HG02852 (cell line): ENCODE results near the gene VASH2.
A peak's percentile ranks its signal among the peaks of the same experiment; 100 is the strongest.
"Not testable (repeated sequence)": the region's sequence is repeated elsewhere in the genome, so short reads cannot be mapped to it uniquely, and the experiment has no call there.

ENCODE experiments used
- ATAC-seq: cut with Tn5 transposase; IDR thresholded peaks from one replicate; pipeline ENCODE4 v1.9.1; 2021; ENCODE audit warnings: mild to moderate bottlenecking, moderate library complexity; ENCODE audit not compliant: unreplicated experiment

VASH2 gene

DNA sequence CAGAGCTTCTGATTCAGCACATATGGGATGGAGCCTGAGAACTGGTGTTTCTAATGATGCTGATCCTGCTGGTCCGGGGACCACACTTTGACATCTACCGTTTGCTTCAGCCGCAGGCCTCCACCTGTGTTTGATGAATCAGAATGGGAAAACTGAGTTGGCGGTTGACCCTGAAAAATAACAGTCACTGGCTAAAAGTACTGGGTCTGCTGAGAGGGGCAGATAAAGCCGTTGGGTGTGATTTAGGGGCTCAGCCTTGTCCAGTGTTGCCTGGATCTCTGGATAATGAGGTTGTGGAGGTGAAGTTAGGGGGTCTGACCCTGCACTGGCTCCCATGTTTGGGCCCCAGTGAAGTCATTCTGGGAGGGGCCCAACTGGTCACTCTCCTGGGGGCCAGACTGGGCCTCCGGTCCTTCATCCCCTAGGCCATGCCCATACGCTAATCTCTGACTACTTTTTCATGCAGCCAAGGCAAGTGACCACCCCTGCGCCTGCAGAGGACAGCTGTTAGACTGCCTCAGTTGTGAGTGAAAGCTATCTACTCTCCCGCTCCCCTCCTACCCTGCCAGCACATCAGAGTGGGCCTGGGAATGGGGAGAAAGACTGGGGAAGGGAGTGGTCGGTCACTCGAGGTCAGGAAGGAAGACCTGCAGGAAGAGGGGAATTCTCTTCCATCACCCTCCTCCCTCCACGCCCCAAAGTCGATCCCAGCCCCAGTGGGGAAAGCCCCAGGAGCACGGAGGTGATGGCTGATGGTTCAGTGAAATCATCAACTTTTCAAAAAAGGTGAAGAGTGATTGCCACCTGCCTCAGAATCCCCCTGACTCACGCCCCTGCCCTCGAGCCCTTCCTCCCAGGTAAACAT is 27.7 kb downstream of the VASH2 start:
- ATAC-seq, result peak; percentile 42

GRCh38 chr1:212979340-212980122 is 29.2 kb downstream of the VASH2 start:
- peak; percentile 74 for ATAC-seq

- no peak for ATAC-seq
Observed at GRCh38 chr1:212980123-212980785, 29.9 kb downstream of the VASH2 start.

DNA sequence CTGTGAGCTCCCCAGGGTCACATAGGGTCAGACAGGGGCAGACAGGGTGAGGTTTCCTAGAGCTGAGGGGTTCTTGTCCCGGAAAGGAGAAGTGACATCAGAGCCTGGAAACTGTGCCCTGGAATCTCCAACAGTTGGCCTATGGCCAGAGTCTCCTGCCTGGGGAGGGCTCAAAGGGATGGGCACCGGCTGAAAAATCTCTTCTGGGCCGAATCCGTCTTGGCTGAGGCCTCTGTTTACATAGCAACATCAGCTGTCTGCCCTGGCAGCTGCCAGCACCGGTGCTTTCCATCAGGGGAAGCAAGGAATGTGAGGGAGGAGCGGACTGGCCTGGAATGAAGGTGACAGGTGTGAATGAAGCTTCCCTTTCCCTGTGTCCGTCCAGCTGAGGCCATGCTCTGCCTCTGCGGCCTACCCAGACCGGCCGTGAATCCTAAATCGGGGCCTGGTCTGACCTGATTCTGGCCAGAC is 30.7 kb downstream of the VASH2 start:
- ATAC-seq, result no peak

DNA sequence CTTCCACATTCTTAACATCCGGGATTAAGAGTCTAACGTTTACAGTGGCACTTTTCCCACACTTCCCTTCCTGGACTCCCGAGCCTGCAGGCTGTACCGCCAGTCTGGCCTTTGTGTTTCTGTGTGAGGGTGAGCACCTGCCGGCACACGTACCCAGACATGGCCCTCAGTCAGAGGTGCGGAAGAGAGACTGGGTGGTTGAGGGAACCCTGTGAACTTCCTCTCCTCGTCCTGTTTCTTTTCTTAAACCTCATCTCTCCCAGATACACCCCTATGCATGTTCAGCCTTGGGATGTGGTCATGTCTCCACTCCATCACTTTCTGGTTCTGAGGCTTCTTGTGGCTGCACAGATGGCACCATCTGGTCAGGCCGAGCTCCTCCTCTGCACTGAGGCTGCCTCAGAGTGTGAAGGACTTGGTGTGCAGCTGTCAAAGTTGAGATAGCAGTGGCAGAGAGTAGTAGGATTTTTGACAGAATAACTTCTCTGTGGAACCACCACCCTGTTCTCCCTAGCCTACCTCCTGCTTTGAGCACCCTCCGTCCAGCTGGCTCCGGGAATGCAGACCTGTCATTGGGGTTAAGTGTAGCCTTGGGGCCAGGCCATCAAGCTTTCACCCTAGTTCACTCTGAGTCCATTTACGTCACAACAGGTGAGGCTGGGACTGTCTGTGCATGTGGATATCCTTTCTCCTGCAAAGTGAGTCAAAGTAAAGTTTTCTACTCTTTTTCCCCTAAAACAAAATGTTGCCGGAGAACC is 31.4 kb downstream of the VASH2 start:
- peak; percentile 43 for ATAC-seq

GRCh38 chr1:212982430-212983152 is 32.2 kb downstream of the VASH2 start:
- ATAC-seq, result no peak

GRCh38 chr1:212983482-212983881 is 33.1 kb downstream of the VASH2 start:
- ATAC-seq, result no peak

DNA sequence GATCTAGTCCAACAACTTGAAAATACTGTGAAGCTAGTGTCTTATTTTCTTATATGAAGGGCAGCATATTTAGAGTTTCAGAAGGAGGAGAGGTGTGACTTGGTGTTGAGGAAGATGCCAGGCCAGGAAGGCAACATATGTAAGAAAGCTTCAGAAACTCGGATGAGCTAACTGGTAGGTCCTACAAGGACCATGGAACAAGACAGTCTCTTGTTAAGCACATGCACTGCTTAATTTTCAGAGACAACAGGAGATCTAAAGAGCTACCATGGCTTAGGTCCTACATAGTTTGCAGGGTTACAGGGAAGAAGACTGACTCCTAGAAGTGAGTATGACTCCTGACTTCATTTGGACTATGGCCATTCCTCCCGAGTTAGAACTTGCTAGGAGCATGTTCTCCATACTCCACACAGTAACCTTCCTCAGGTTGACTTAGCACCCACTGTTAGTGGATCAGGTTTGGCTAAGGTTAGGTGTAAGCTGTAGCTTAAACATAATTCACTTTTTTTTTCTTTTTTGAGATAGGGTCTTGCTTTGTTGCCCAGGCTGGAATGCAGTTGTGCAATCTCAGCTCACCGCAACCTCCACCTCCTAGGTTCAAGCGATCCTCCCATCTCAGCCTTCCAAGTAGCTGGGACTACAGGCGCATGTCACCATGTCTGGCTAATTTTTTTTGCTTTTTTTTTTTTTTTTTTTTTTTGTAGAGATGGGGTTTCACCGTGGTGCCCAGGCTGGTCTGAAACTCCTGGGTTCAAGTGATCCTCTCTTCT is 34.4 kb downstream of the VASH2 start:
- no peak for ATAC-seq

- ATAC-seq, result no peak
Observed at GRCh38 chr1:212986551-212986950, 36.2 kb downstream of the VASH2 start.

DNA sequence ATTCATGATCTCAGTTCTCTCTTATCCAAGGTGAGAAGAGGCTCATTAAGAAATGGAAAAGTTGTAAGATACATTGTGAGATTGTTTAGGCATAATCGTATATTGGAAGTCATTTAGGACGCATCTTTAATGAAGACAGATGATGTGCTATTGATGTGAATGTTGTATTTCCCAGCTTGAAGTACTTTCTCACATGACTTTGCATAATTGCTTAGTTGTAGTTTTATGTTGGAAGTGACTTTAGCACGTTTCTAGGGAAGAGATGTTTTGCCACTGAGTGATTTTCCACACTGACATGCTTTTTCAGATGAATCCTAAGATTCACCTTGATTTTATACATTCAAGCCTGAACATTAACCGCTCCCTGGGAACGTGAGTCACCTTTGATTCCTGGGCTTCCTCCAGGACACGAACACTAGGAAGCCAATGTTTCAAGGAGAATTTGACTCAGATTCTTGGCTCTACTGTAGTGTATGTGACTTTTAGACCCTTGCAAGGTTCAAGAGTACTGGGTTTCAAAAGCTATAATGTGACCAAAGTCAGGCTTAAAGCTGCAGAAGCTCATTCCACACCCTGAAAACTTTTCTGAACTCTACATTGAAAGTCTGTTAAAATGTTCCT is 37.5 kb downstream of the VASH2 start:
- no peak for ATAC-seq

- no peak for ATAC-seq
Observed at GRCh38 chr1:212990276-212990675, 39.9 kb downstream of the VASH2 start.

DNA sequence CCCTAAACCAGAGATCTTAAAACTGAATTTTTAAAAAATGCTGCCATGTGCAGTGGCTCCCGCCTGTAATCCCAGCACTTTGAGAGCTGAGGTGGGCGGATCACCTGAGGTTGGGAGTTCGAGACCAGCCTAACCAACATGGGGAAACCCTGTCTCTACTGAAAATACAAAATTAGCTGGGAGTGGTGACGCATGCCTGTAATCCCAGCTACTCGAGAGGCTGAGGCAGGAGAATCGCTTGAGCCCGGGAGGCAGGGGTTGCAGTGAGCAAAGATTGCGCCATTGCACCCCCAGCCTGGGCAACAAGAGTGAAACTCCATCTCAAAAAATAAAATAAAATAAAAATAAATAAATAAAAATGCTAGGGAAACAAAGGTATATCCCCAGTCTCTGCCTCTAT is 43.6 kb downstream of the VASH2 start:
- not testable (repeated sequence) for ATAC-seq

GRCh38 chr1:212994926-212995325 is 44.6 kb downstream of the VASH2 start:
- ATAC-seq, result no peak

- ATAC-seq, result no peak
Observed at GRCh38 chr1:213003256-213003655, 52.9 kb downstream of the VASH2 start.

DNA sequence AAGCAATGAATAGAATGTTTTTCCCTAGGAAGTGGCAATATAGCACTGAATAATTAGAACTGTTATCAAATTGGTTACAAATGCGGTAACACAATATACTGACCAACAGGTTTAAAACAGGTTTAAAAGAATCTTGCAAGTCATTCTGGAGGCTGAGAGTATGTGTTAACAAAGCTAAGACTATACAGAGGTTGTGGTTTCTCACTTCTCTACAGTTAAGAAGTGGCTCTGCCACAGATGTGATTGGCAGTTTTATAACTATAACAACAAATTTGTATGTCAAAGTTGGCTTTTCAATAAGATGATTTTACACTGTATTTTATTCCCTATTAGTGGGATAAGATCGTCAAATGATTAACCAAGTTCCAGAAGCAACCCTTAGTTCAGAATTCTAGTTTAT is 58.2 kb downstream of the VASH2 start:
- ATAC-seq, result peak; percentile 81

- ATAC-seq, result no peak
Observed at GRCh38 chr1:213014642-213015041, 64.3 kb downstream of the VASH2 start.

DNA sequence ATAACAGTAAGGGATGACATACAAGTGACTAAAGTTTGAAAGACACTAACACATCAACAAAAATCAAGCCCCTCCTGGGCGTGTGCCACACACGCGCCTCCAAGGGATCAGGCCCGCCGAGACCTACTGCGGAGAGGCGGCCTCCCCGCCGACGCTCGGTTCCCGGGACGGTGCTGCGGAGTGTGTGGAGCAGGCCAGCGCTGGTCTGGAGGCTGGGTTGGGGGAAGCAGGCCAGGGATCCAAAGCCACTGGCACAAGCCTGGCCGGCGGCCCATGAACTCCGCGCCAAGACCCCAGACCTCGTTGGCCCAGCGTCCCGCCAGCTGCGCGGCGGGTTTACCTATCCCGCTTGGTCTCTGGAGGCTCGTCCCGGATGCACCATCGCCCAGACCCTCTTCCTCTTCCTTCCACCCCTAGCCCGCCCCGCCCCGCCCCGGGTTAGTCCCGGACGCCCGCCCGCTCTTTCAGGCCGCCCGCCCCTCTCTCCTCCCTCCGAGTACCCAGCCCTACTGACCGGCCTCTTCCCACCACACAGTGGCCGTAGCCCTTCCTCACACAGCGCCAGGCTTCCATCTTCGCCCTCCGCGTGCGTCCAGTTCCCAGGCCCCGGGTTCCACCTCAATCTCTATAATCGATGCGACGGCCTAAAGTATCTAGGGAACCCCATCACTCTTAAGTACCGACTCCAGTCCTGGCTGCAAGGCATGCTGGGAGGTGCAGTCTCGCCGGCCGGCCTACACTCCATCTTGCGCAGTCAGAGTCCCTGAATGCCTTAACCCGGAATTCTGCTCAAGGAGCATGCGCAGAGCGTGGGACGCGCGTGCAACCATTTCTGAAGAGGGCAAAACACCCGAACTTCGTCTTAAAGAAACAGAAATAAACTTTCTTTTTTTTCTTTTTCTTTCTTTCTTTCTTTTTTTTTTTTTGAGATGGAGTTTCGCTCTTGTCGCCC is 65.0 kb downstream of the VASH2 start, which contains the start of gene ANGEL2:
Gene ANGEL2 (minus strand): TSS at position 769 of the 952 bp plus-strand sequence. CDS start 196 bp downstream, at position 573.
- ATAC-seq, result peak; percentile 93
